ENCODE measurements around the gene LAMC2.

DNA sequence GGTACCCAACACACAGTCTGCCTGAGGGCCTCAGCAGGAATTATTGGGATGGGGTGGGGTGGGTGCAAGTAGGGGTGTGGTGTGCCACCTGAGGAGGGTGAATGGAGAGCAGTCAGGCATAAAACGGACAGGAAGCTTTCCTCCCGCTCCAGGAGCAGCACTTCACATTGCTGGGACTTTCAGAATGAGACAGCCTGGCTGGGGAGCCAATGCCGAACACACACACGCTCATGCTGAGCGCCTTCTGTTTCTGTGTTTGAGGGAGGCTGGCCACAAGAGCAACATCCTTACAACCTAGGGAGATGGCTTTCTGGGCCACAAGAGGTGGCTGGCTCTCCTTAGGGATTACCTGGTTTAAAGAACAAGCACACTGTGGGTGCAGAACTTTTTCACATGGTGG, 98.0 kb downstream of the LAMC2 start:
- TF ChIP-seq, protein P1, sequence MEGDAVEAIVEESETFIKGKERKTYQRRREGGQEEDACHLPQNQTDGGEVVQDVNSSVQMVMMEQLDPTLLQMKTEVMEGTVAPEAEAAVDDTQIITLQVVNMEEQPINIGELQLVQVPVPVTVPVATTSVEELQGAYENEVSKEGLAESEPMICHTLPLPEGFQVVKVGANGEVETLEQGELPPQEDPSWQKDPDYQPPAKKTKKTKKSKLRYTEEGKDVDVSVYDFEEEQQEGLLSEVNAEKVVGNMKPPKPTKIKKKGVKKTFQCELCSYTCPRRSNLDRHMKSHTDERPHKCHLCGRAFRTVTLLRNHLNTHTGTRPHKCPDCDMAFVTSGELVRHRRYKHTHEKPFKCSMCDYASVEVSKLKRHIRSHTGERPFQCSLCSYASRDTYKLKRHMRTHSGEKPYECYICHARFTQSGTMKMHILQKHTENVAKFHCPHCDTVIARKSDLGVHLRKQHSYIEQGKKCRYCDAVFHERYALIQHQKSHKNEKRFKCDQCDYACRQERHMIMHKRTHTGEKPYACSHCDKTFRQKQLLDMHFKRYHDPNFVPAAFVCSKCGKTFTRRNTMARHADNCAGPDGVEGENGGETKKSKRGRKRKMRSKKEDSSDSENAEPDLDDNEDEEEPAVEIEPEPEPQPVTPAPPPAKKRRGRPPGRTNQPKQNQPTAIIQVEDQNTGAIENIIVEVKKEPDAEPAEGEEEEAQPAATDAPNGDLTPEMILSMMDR (conservative IDR thresholded peaks at IDR 0.05 in 1 of 2, IDR thresholded peaks at IDR 0.05 in 1 of 2; ENCODE audit: low read depth in 1 of 2, low read length in 2 of 2): no peak
- no peak for TF ChIP-seq EZH2 (IDR thresholded peaks at IDR 0.05; ENCODE audit: low read length, missing control alignments)
